HUES6 (cell line): ENCODE results near the gene CRAMP1.

Experiments
- H3K27ac ChIP-seq: 2 replicates; pipeline ENCODE4 v1.7.0; 2013; ENCODE audit warnings: low read depth, mild to moderate bottlenecking, low read length, inconsistent platforms
- H3K27me3 ChIP-seq: 2 replicates; pipeline ENCODE4 v1.6.1; 2013; ENCODE audit warnings: low read length; ENCODE audit not compliant: control insufficient read depth, insufficient read depth
- H3K36me3 ChIP-seq: 2 replicates; pipeline ENCODE4 v1.6.1; 2013; ENCODE audit warnings: low read length; ENCODE audit not compliant: control insufficient read depth, insufficient read depth
- H3K4me1 ChIP-seq: 2 replicates; pipeline ENCODE4 v1.6.1; 2013; ENCODE audit warnings: low read length; ENCODE audit not compliant: control insufficient read depth, insufficient read depth
- H3K4me3 ChIP-seq: 2 replicates; pipeline ENCODE4 v1.5.1; 2013; ENCODE audit warnings: low read depth, low read length
- H3K9ac ChIP-seq: one replicate; pipeline ENCODE4 v1.6.1; 2013; ENCODE audit warnings: mild to moderate bottlenecking, low read length
- H3K9me3 ChIP-seq: 2 replicates; pipeline ENCODE4 v1.6.1; 2013; ENCODE audit warnings: low read depth, low read length; ENCODE audit not compliant: control insufficient read depth, insufficient read depth

The CRAMP1 gene

DNA sequence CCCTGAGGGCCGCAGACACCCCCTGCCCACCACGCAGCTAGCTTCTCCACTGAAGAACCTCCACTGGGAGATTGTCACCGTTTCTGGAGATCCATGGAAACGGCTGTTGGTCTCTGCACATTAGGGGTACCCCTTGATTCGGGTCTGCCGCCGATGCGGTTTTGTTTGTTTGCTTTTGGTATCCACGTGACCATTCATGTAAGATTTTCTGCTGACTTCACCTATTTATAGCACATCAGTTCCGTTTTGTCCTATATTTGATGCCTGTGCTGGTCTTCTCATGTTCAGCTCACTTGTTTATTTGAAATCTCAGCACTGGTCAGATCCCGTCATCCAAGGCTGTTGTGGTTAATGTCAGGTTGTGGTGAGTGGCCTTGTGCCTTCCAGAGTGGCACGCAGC is 21.1 kb downstream of the CRAMP1 start:
- peaks cover 73% of the 10 kb centered on the region for H3K36me3 ChIP-seq
- no peaks in the 10 kb centered on the region for H3K9me3 ChIP-seq
- no peak overlapping the region for H3K27ac ChIP-seq
- H3K9ac ChIP-seq = no peak overlapping the region
- H3K4me1 ChIP-seq = no peaks in the 10 kb centered on the region
- H3K4me3 ChIP-seq = no peak overlapping the region
- H3K27me3 ChIP-seq = no peaks in the 10 kb centered on the region

GRCh38 chr16:1634541-1634940 is 22.4 kb downstream of the CRAMP1 start:
- peaks cover 74% of the 10 kb centered on the region for H3K36me3 ChIP-seq
- H3K4me1 ChIP-seq = no peaks in the 10 kb centered on the region
- H3K27ac ChIP-seq = no peak overlapping the region
- H3K9me3 ChIP-seq = no peaks in the 10 kb centered on the region
- H3K4me3 ChIP-seq = no peak overlapping the region
- no peak overlapping the region for H3K9ac ChIP-seq
- no peaks in the 10 kb centered on the region for H3K27me3 ChIP-seq

DNA sequence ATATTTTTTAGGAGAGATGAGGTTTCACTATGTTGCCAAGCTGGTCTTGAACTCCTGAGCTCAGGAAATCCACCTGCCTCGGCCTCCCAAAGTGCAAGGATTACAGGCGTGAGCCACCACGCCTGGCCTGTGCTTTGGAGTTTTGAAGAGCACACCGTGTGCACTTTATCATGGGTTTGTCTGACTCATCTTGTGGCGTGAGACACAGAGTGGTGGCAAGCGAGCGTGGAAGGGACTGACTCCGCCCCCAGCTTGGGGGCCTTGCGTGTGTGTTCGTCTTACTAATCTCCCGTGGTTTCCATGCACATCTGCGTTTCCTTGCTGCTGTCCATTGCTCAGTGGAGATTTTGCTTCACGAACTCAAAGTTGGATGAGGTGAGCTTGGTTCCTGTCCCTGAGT is 22.9 kb downstream of the CRAMP1 start:
- Histone ChIP-seq H3K4me1 (no peaks in the 10 kb centered on the region), H3K4me3 (no peak overlapping the region), H3K36me3 (peaks cover 75% of the 10 kb centered on the region), H3K27me3 (no peaks in the 10 kb centered on the region), H3K9ac (no peak overlapping the region), H3K27ac (no peak overlapping the region), H3K9me3 (no peaks in the 10 kb centered on the region)

GRCh38 chr16:1637526-1637925 is 25.4 kb downstream of the CRAMP1 start:
- no peak overlapping the region for H3K9ac ChIP-seq
- H3K36me3 ChIP-seq = peaks cover 81% of the 10 kb centered on the region
- H3K27me3 ChIP-seq = no peaks in the 10 kb centered on the region
- H3K9me3 ChIP-seq = no peaks in the 10 kb centered on the region
- H3K4me3 ChIP-seq = no peak overlapping the region
- no peak overlapping the region for H3K27ac ChIP-seq
- H3K4me1 ChIP-seq = no peaks in the 10 kb centered on the region

DNA sequence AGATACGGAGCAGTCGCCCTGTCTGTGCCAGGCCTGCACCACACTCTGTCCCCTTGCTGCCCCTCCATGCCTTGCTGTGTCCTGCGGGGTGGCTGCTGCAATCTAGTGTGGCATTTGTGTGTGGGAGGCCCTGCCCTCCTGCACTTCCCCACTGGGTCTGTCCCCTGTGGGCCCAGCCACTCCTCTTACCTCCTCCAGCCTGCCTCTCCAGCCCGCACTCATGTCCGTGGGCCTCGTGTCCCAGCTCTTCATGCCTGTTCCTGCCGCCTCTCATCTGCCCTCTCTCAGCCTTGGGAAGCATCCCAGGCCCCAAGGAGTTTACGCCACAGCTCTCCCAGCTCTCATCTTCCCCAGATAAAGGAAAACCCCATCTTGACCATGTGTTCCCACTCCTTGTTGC is 26.6 kb downstream of the CRAMP1 start:
- H3K9me3 ChIP-seq = no peaks in the 10 kb centered on the region
- no peaks in the 10 kb centered on the region for H3K4me1 ChIP-seq
- no peak overlapping the region for H3K27ac ChIP-seq
- H3K4me3 ChIP-seq = no peak overlapping the region
- H3K36me3 ChIP-seq = peaks cover 80% of the 10 kb centered on the region
- H3K9ac ChIP-seq = no peak overlapping the region
- no peaks in the 10 kb centered on the region for H3K27me3 ChIP-seq

DNA sequence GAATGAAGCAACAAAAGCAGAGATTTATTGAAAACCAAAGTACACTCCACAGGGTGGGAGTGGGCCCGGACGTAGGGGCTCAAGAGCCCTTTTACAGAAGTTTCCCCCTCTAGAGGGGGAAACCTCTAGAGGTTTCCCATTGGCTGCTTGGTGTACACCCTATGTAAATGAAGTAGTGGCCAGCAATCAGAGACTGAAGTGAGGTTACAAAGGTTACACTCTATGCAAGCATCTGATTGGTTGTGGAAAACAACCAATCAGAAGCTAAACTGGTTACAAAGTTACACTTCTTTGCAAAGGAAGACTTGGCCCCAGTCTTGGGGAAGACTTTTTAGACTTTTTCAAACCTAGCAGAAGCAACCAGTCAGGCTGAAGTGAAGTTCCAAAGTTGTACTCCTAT is 27.1 kb downstream of the CRAMP1 start:
- Histone ChIP-seq H3K27ac (no peak overlapping the region), H3K9ac (no peak overlapping the region), H3K27me3 (no peaks in the 10 kb centered on the region), H3K36me3 (peaks cover 80% of the 10 kb centered on the region), H3K4me1 (no peaks in the 10 kb centered on the region), H3K4me3 (no peak overlapping the region), H3K9me3 (no peaks in the 10 kb centered on the region)

GRCh38 chr16:1639860-1640259 is 27.7 kb downstream of the CRAMP1 start:
- Histone ChIP-seq H3K27ac (no peak overlapping the region), H3K4me1 (no peaks in the 10 kb centered on the region), H3K9ac (no peak overlapping the region), H3K9me3 (no peaks in the 10 kb centered on the region), H3K27me3 (no peaks in the 10 kb centered on the region), H3K36me3 (peaks cover 78% of the 10 kb centered on the region), H3K4me3 (no peak overlapping the region)

GRCh38 chr16:1640261-1640941 is 28.2 kb downstream of the CRAMP1 start:
- no peak overlapping the region for H3K27ac ChIP-seq
- H3K9me3 ChIP-seq = no peaks in the 10 kb centered on the region
- no peak overlapping the region for H3K9ac ChIP-seq
- H3K4me3 ChIP-seq = no peak overlapping the region
- H3K27me3 ChIP-seq = no peaks in the 10 kb centered on the region
- H3K4me1 ChIP-seq = peaks cover 1% of the 10 kb centered on the region; the same call in 1 of the 2 replicates
- peaks cover 76% of the 10 kb centered on the region for H3K36me3 ChIP-seq

- Histone ChIP-seq H3K4me3 (no peak overlapping the region), H3K36me3 (peaks cover 80% of the 10 kb centered on the region), H3K27ac (no peak overlapping the region), H3K4me1 (peaks cover 10% of the 10 kb centered on the region; the same call in 1 of the 2 replicates), H3K27me3 (no peaks in the 10 kb centered on the region), H3K9me3 (no peaks in the 10 kb centered on the region), H3K9ac (no peak overlapping the region)
Observed at GRCh38 chr16:1641261-1641660, 29.1 kb downstream of the CRAMP1 start.

- Histone ChIP-seq H3K27ac (no peak overlapping the region), H3K4me3 (no peak overlapping the region), H3K36me3 (peaks cover 80% of the 10 kb centered on the region), H3K9ac (peak overlapping the region; percentile 11), H3K9me3 (no peaks in the 10 kb centered on the region), H3K4me1 (peaks cover 10% of the 10 kb centered on the region; the same call in 1 of the 2 replicates), H3K27me3 (no peaks in the 10 kb centered on the region)
Observed at GRCh38 chr16:1642148-1642547, 30.0 kb downstream of the CRAMP1 start.

- H3K27ac ChIP-seq = no peak overlapping the region
- no peak overlapping the region for H3K9ac ChIP-seq
- H3K27me3 ChIP-seq = no peaks in the 10 kb centered on the region
- peaks cover 75% of the 10 kb centered on the region for H3K36me3 ChIP-seq
- peaks cover 10% of the 10 kb centered on the region; the same call in 1 of the 2 replicates for H3K4me1 ChIP-seq
- H3K4me3 ChIP-seq = no peak overlapping the region
- H3K9me3 ChIP-seq = no peaks in the 10 kb centered on the region
Observed at GRCh38 chr16:1642753-1643152, 30.6 kb downstream of the CRAMP1 start.
